Right cardiac atrium (tissue), 5 donors: Measurements from ENCODE around the gene NABP2. TPM values are rescaled to one million over a fixed set of nuclear protein-coding genes. Genes with fewer than 3 reads are reported as not detected.

Source experiments
- ATAC-seq, 2 donors: fragments of 200-7000 bp; cut with Tn5 transposase; one replicate each; pipeline versions ENCODE4 v1.8.0 to v1.9.1; 2020; ENCODE audit warnings: moderate library complexity in 2 of 2, mild to moderate bottlenecking in 1 of 2
- DNase-seq, 3 donors: peaks; one replicate each; pipeline ENCODE4 v3.0.0-alpha.2; 2020
- H3K27ac ChIP-seq: one replicate; pipeline ENCODE4 v1.5.1; 2013; ENCODE audit warnings: mild to moderate bottlenecking, low read length, control low read depth, moderate library complexity
- H3K27me3 ChIP-seq: one replicate; pipeline ENCODE4 v1.6.1; 2013; ENCODE audit not compliant: control insufficient read depth, insufficient read depth
- H3K4me1 ChIP-seq: one replicate; pipeline ENCODE4 v1.6.1; 2013; ENCODE audit warnings: low read length; ENCODE audit not compliant: control insufficient read depth, insufficient read depth
- H3K4me3 ChIP-seq: one replicate; pipeline ENCODE4 v1.5.1; 2013; ENCODE audit warnings: low read length, control low read depth
- H3K9me3 ChIP-seq: one replicate; pipeline ENCODE4 v1.6.1; 2013; ENCODE audit warnings: low read length; ENCODE audit not compliant: control insufficient read depth
- WGBS: extraction: QIAGEN DNeasy Blood & Tissue Kit; methylation state at CpG from one replicate; pipeline ENCODE4 v1.1.7; 2013; 5-methylcytosine and 5-hydroxymethylcytosine counted together
- intact Hi-C, 4 donors: fragments of 100-400 bp; cut with DNase I; formaldehyde crosslinking; loops; one replicate each; pipeline versions ENCODE4 v1.11.0 to v1.14.0; 2022 to 2023
- polyA plus RNA-seq: library from polyadenylated mRNA; stranded (reverse); fragments of 200-250 nt; gene quantifications from one replicate; pipeline ENCODE4 v1.2.3, GENCODE V29; 2013
- total RNA-seq, 4 donors: library from RNA; stranded (reverse); fragmentation: NEBNext Ultra II Directional; extraction: Animal tissue kit (Norgen Biotek cat#: 25700); gene quantifications; one replicate each; pipeline ENCODE4 v1.2.1, GENCODE V29; 2021
- donor health status: healthy with polysubstance abuse.
- donor health status: DM: no; HTN: yes; CAD: no.
- donor health status: DM: no; HTN: no; CAD: no.
- donor health status: DM: no; HTN: yes; CAD: no; lungs with severe emphysema.
- donor health status: DM: yes; HTN: yes; CAD: no.

Gene NABP2
- total and polyA plus RNA-seq, 5 donors = 19.1 to 26.0 (median 23.5) TPM

GRCh38 chr12:56212361-56212760 lies 11.8 kb upstream of the NABP2 start:
- Histone ChIP-seq H3K9me3 (no peaks in the 10 kb centered on the region), H3K4me3 (no peak overlapping the region), H3K4me1 (no peaks in the 10 kb centered on the region), H3K27ac (no peak overlapping the region), H3K27me3 (no peaks in the 10 kb centered on the region)
- DNase-seq = no peak
- ATAC-seq = no peak
- intact Hi-C loops = no loop called here
- WGBS = 86% methylated on average over 1 of the region's 1 CpG

GRCh38 chr12:56213878-56214277 lies 10.3 kb upstream of the NABP2 start:
- no peak for ATAC-seq

DNA sequence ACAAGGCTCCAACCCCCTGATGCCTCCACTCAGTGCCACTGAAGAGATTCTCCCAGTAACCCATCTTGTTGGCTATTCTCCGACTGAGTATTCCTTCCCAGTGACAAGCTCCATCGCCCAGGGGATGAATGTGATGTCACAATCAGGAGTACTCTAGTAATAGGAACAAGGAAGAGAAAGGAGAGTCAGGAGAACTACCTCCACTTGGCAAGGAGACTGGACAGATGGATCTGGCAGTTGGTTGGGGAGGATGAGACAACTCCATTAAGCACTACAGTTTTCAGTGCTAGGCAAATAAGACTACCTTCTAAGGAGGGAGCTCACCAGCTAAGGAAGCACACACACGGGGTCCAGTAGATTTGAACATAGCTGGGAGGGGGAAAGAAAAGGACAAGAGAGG lies 7.7 kb upstream of the NABP2 start:
- Histone ChIP-seq H3K4me1 (no peaks in the 10 kb centered on the region), H3K27ac (peak overlapping the region; percentile 17), H3K4me3 (no peak overlapping the region), H3K9me3 (no peaks in the 10 kb centered on the region), H3K27me3 (no peaks in the 10 kb centered on the region)
- ATAC-seq = no peak
- intact Hi-C loops = no loop called here
- no peak for DNase-seq
- 85% methylated on average over 3 of the region's 3 CpGs for WGBS

More at GRCh38 chr12:56213878-56214277, 10.3 kb upstream of the NABP2 start:
- no peaks in the 10 kb centered on the region for H3K9me3 ChIP-seq
- H3K27me3 ChIP-seq = no peaks in the 10 kb centered on the region
- no peak overlapping the region for H3K27ac ChIP-seq
- no peak for DNase-seq
- H3K4me1 ChIP-seq = no peaks in the 10 kb centered on the region
- H3K4me3 ChIP-seq = no peak overlapping the region
- intact Hi-C loops = no loop called here
- 85% methylated on average over 5 of the region's 5 CpGs for WGBS

DNA sequence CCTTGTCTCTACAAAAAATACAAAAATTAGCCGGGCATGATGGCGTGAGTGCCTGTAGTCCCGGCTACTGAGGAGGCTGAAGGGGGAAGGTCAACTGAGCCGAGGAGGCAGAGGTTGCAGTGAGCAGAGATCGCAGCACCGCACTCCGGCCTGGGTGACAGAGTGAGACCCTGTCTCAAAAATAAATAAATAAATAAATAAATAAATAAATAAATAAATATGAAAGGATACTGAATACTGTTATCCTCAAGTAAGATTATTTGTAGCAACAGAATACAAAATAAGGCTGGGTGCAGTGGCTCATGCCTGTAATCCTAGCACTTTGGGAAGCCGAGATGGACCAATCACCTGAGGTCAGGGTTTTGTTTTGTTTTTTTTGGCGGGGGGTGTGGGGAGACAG lies 4.3 kb upstream of the NABP2 start:
- Histone ChIP-seq H3K9me3 (no peaks in the 10 kb centered on the region), H3K4me3 (no peak overlapping the region), H3K4me1 (peaks cover 2% of the 10 kb centered on the region), H3K27me3 (no peaks in the 10 kb centered on the region), H3K27ac (no peak overlapping the region)
- ATAC-seq = no peak
- no peak for DNase-seq
- WGBS = 92% methylated on average over 9 of the region's 9 CpGs
- intact Hi-C loops = no loop called here

GRCh38 chr12:56220611-56221231 lies 3.4 kb upstream of the NABP2 start:
- no peak for DNase-seq
- peak overlapping the region; percentile 97 for H3K27ac ChIP-seq
- WGBS = 3% methylated on average over 10 of the region's 10 CpGs
- H3K4me3 ChIP-seq = peak overlapping the region; percentile 75
- H3K4me1 ChIP-seq = peaks cover 2% of the 10 kb centered on the region
- intact Hi-C loops = no loop called here
- H3K9me3 ChIP-seq = no peaks in the 10 kb centered on the region
- no peak for ATAC-seq
- no peaks in the 10 kb centered on the region for H3K27me3 ChIP-seq

DNA sequence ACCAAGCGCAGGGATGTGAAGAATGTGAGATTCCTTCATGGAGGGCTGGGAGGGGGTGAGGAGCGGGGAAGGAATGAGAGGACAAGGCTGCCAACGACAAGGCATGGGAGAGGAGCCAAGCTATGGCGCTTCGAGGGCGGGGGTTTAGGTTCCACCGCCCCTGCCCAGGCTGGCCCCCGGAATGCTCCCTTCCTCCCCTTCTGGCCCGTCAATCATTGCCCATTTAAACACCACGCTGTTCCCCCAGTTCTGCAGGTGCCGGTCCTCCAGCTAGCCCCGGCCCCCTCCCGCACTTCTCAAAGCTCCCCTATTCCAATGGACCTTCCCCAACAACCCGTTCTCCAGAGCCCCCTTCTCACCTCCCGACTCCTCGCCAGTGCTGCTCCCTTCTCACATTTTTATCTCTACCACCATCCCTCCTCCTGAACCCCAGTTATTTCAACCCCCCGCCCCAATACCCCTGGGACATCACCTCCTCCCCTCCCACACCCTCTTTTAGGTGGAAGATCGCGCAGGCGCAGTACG lies 2.8 kb upstream of the NABP2 start:
- H3K9me3 ChIP-seq = no peaks in the 10 kb centered on the region
- peak overlapping the region; percentile 97 for H3K27ac ChIP-seq
- ATAC-seq (peak; percentile 37), DNase-seq (peak; percentile 79 to 86 (median 85))
- intact Hi-C loops = no loop called here
- H3K4me1 ChIP-seq = peaks cover 2% of the 10 kb centered on the region
- no peaks in the 10 kb centered on the region for H3K27me3 ChIP-seq
- peak overlapping the region; percentile 75 for H3K4me3 ChIP-seq
- under 1% methylated on average over 21 of the region's 21 CpGs for WGBS

DNA sequence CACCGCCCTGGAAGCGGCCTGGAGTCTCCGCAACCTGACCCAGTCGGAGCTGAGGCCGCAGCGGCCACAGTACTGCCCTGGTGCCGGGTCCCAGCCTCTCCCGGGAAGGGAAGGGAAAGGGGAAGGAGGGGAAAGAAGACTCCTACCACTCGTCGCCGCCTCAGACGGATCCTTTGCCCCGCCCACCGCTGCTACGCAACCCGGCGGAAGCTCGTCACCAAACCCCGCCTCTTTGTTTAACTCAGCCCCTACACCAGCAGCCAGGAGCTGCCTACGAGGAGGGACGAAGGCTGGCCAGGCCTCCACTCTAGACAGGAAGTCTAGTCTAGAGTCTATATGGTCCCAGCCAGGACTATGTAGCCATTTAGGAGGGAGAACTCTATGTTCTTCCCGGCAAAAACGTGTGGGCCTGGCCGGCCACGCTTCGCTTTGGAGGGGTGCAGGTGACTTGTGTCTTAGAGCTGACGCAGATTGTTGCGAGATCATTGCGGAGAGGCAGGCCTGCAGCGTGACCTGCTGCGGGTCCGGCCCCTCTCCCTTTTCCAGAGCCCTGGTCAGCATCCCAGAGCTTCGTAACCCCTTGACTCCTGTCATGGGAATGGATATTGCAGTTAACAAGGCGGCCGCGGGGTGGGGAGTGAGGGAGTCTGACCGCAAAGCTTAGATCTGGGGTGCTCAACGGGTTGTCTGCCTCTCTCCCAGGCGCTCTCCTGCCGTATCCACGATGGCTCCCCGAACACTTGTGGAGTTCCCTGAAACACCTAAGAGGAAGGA lies 2.2 kb upstream of the NABP2 start, which contains the start of gene RNF41:
TSS of gene RNF41 (minus strand) at position 166 of the 774 bp plus-strand sequence. CDS start 7,875 bp downstream, outside the sequence.
- no peaks in the 10 kb centered on the region for H3K9me3 ChIP-seq
- peak; percentile 98 to 99 (median 99) for DNase-seq
- intact Hi-C loops = no loop called here
- peak within 1 kb of the TSS; percentile 99 for H3K27ac ChIP-seq
- H3K27me3 ChIP-seq = no peaks in the 10 kb centered on the region
- ATAC-seq = peak; percentile 93 to 94
- peaks cover 2% of the 10 kb centered on the region for H3K4me1 ChIP-seq
- peak within 1 kb of the TSS; percentile 75 for H3K4me3 ChIP-seq
- under 1% methylated on average over 42 of the region's 42 CpGs for WGBS

- H3K27me3 ChIP-seq = no peaks in the 10 kb centered on the region
- H3K27ac ChIP-seq = peak overlapping the region; percentile 99
- WGBS = 9% methylated on average over 4 of the region's 4 CpGs
- no peak for DNase-seq
- ATAC-seq = no peak
- peaks cover 2% of the 10 kb centered on the region for H3K4me1 ChIP-seq
- intact Hi-C loops = no loop called here
- peak overlapping the region; percentile 72 for H3K4me3 ChIP-seq
- H3K9me3 ChIP-seq = no peaks in the 10 kb centered on the region
These were observed 1.6 kb upstream of the NABP2 start for GRCh38 chr12:56222531-56222895.

DNA sequence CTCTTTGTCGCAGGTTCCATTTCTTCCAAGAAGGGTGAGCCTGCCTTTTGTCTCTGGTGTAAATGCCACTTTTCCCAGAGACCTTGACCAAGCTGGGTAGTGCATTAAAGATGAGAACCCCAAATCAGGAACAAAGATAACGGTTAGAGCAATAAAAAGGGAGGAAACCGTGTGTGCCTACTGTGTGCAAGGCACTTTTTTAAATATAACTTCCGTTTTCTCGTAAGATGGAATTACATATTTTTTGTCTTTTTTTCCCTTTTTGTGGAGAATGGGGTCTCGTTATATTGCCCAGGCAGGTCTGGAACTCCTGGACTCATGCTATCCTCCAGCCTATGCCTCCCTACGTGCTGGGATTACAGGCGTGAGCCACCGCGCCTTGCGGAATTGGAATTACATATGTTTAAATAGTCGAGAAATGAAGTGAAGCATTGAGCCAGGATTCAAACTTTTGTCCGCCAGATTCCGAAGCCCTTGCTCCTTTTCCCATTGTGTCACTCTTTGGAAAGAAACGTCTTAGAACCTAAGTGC lies 506 bp upstream of the NABP2 start:
- H3K9me3 ChIP-seq = no peaks in the 10 kb centered on the region
- no peaks in the 10 kb centered on the region for H3K27me3 ChIP-seq
- no peak for ATAC-seq
- H3K4me1 ChIP-seq = peaks cover 2% of the 10 kb centered on the region
- WGBS = 22% methylated on average over 15 of the region's 15 CpGs
- peak overlapping the region; percentile 39 for H3K4me3 ChIP-seq
- intact Hi-C loops = no loop called here
- DNase-seq = no peak
- H3K27ac ChIP-seq = peak overlapping the region; percentile 88

DNA sequence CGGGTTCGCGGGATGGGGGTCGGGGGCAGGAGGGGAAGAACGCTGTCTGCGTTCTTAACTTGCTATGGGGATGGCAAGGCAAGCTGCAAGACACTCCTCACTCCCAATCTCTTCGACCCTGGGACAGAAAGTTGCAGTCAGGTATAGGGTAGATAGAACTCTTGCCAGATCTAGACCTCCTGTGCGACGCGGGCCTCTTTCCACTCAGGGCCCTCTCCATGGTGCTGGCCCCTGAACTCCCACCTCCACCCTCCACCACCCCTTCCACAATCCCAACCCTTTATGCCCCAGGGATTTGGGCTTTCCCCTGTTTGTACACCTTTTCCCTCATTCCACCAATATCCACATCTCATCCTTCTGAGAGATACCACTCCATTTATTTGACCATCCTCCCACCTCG lies 812 bp downstream of the NABP2 start:
- ATAC-seq (no peak), DNase-seq (no peak)
- Histone ChIP-seq H3K27me3 (no peaks in the 10 kb centered on the region), H3K27ac (no peak overlapping the region), H3K4me3 (peak overlapping the region; percentile 86), H3K4me1 (peaks cover 2% of the 10 kb centered on the region), H3K9me3 (no peaks in the 10 kb centered on the region)
- intact Hi-C loops = no loop called here
- WGBS = 71% methylated on average over 11 of the region's 11 CpGs

DNA sequence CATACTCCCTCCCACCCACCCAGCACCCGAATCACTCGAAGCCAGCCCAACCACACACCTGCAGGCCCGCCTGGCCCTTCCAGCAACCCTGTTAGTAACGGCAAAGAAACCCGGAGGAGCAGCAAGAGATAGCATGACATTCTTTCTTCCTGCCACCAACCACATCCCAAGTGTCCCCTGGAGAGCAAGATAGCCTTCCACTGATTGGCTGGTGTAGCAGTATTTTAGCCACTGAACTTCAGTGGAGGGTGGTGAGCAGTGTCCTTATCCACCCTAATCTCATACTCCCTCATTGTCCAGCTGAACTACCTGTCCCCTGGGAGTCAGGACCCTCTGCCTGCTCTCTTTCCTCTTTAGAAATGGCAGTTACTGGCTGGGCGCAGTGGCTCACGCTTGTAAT lies 4.9 kb downstream of the NABP2 start:
- no peak for ATAC-seq
- no peak overlapping the region for H3K4me3 ChIP-seq
- 76% methylated on average over 7 of the region's 7 CpGs for WGBS
- H3K27ac ChIP-seq = no peak overlapping the region
- DNase-seq = no peak
- intact Hi-C loops = loop anchor here in 1 of 4 donors (2.0 kb wide), 1 partner anchor 16 kb away; no protein-coding TSS in a partner anchor
- no peaks in the 10 kb centered on the region for H3K4me1 ChIP-seq
- no peaks in the 10 kb centered on the region for H3K9me3 ChIP-seq
- no peaks in the 10 kb centered on the region for H3K27me3 ChIP-seq
